ENCODE data around the gene CCDC141. TPM values are rescaled to one million over a fixed set of nuclear protein-coding genes. Genes with fewer than 3 reads are reported as not detected.
A peak's percentile ranks its signal among the peaks of the same experiment; 100 is the strongest.

CCDC141 gene
- total RNA-seq, 1 donor from 2014 or later = 4.0 TPM

DNA sequence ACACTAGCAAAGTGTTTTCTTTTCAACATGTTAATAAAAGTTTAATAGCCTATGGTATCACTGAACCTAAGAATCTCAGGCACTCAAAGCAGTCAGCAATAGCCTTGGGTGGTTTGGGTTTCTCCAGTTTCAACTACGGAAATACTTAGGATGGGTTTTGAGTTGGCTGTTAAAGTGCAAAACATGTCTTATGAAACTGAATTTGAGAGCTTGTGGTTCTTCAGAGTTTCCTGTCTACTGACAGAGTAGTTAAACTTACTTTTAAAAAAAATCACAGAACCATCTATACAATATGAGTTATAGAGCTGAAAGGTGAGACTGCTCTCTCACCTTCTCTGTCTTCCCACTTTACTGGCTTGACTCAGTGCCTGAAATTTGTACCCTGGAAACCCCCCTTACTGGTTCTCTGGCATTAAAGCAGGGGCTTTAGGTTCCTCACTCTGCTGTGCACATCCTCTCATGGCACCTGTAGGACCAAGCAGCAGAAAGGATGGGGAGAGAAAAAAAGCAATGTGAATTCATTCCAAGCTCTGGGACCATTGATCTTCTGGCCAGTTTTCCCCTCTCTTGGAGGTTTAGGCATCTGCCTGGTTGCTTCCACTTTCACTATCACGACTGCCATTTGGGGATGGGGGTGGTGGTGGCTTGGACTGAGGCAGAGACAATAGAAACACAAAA is 18.1 kb downstream of the CCDC141 start:
- peaks cover 8% of the 10 kb centered on the region for H3K36me3 Mint-ChIP-seq
- no peaks in the 10 kb centered on the region for H3K27me3 Mint-ChIP-seq

DNA sequence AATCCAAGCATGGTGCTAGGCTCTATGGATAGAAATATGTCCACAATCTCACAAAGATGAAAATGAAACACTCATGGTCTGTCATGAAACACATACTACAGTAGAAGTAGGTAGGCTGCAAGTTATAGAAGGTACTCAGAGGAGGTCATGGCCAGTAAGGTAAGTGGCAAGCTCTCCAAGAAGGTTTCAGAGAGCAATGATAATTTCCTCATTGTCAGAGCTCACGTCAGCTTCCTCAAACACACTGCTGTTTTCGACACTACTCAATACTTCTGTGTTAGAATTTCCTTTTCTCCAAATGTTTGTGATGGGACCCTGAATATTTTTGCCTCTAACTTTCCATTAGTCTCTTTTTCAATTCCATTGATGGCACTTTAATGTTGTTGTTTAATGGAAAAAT is 25.5 kb downstream of the CCDC141 start:
- H3K27ac Mint-ChIP-seq = no peak overlapping the region
- H3K9me3 Mint-ChIP-seq = peaks cover 9% of the 10 kb centered on the region
- no peaks in the 10 kb centered on the region for H3K4me1 Mint-ChIP-seq (ENCODE audit: unreplicated experiment)

More for the DNA sequence above, 18.1 kb downstream of the CCDC141 start:
- Mint-ChIP-seq H3K4me1 (ENCODE audit: unreplicated experiment) (no peaks in the 10 kb centered on the region), H3K27ac (no peak overlapping the region), H3K4me3 (no peak overlapping the region), H3K9me3 (peaks cover 9% of the 10 kb centered on the region)
- TF ChIP-seq, protein P1, sequence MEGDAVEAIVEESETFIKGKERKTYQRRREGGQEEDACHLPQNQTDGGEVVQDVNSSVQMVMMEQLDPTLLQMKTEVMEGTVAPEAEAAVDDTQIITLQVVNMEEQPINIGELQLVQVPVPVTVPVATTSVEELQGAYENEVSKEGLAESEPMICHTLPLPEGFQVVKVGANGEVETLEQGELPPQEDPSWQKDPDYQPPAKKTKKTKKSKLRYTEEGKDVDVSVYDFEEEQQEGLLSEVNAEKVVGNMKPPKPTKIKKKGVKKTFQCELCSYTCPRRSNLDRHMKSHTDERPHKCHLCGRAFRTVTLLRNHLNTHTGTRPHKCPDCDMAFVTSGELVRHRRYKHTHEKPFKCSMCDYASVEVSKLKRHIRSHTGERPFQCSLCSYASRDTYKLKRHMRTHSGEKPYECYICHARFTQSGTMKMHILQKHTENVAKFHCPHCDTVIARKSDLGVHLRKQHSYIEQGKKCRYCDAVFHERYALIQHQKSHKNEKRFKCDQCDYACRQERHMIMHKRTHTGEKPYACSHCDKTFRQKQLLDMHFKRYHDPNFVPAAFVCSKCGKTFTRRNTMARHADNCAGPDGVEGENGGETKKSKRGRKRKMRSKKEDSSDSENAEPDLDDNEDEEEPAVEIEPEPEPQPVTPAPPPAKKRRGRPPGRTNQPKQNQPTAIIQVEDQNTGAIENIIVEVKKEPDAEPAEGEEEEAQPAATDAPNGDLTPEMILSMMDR (conservative IDR thresholded peaks at IDR 0.05) = no peak
- DNase-seq (ENCODE audit: extremely low spot score, unreplicated experiment) = no peak

DNA sequence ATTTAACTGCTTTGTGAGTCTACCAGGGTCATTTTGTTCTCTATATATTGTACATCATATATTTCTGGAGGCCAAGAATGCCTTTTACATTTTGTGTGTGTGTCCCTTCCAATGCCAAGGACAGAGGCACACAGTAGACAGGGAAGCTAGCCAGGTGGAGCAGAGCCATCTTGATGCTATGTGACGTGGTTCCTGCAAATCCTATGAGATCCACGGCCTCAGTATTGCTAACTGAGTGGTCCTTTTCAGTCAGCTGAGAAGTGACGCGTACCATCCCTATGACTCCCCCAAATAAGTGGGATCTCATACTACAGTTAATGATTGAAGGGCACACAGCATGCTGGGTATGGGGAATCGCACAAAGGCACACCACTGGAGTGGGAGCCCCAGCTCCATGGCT is 27.3 kb downstream of the CCDC141 start:
- peaks cover 2% of the 10 kb centered on the region for H3K9me3 Mint-ChIP-seq
- DNase-seq (ENCODE audit: extremely low spot score, unreplicated experiment) = no peak
- H3K27me3 Mint-ChIP-seq = no peaks in the 10 kb centered on the region
- H3K36me3 Mint-ChIP-seq = peaks cover 2% of the 10 kb centered on the region
- H3K27ac Mint-ChIP-seq = no peak overlapping the region
- H3K4me1 Mint-ChIP-seq (ENCODE audit: unreplicated experiment) = no peaks in the 10 kb centered on the region
- TF ChIP-seq, protein P1 (conservative IDR thresholded peaks at IDR 0.05) = no peak
- H3K4me3 Mint-ChIP-seq = no peak overlapping the region

More for the DNA sequence above, 25.5 kb downstream of the CCDC141 start:
- peaks cover 8% of the 10 kb centered on the region for H3K36me3 Mint-ChIP-seq
- TF ChIP-seq, protein P1 (conservative IDR thresholded peaks at IDR 0.05) = no peak
- no peak for DNase-seq (ENCODE audit: extremely low spot score, unreplicated experiment)
- H3K4me3 Mint-ChIP-seq = no peak overlapping the region
- H3K27me3 Mint-ChIP-seq = no peaks in the 10 kb centered on the region

DNA sequence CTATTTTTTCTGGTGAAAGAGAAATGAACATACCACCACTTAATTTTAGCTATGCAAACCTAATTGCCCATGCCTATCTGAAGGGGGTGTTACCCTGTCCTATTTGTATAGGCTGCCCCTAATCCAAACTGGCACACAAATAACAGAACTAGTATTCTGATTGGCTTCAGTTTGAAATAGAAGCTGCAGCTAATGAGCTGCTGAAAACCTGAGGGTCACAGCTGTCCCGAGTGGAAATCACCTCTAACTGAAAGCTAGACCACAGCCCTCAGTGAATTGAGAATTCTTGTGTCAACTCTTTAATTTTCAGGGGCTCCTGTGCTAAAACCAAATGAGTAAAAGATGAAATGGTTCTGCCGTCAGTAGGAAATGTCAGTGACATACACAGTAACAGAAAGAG is 28.7 kb downstream of the CCDC141 start:
- Mint-ChIP-seq H3K9me3 (no peaks in the 10 kb centered on the region), H3K27ac (no peak overlapping the region), H3K4me3 (no peak overlapping the region), H3K27me3 (no peaks in the 10 kb centered on the region), H3K36me3 (no peaks in the 10 kb centered on the region), H3K4me1 (ENCODE audit: unreplicated experiment) (no peaks in the 10 kb centered on the region)
- TF ChIP-seq, protein P1 (conservative IDR thresholded peaks at IDR 0.05) = no peak
- no peak for DNase-seq (ENCODE audit: extremely low spot score, unreplicated experiment)

DNA sequence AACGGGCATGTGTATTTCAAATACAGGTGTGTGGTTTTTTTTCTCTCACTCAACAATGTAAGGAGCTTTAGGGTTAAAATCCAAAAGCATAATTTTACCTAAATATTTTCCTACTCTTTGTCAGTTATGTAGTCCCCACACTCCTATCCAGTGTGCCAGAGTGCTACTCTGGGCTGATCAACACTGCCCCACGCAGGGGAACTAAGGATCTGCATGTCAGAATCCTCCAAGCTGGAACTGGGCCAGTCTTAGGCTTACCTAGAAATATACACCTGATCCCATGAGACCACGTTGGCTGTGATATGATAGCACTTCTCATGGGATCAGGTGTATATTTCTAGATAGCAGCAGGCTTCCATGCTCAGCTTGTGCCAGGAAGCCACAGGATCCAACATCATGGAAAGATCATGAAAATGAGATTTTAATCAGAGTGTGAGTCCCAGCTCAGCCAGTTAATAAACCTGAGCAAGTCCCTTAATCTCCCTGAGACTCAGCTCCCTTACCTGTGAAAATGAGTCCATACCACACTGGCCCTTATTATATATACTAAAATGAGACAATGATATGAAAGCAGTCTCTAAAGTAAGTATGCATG is 29.7 kb downstream of the CCDC141 start:
- no peak for DNase-seq (ENCODE audit: extremely low spot score, unreplicated experiment)
- H3K27ac Mint-ChIP-seq = no peak overlapping the region
- TF ChIP-seq, protein P1 (conservative IDR thresholded peaks at IDR 0.05) = peak; percentile 69
- H3K9me3 Mint-ChIP-seq = no peaks in the 10 kb centered on the region
- no peaks in the 10 kb centered on the region for H3K27me3 Mint-ChIP-seq
- no peaks in the 10 kb centered on the region for H3K36me3 Mint-ChIP-seq
- no peak overlapping the region for H3K4me3 Mint-ChIP-seq
- H3K4me1 Mint-ChIP-seq (ENCODE audit: unreplicated experiment) = no peaks in the 10 kb centered on the region

All from type B pancreatic cell (in vitro differentiated cells).